ENCODE data around the gene GIMAP7. TPM values are rescaled to one million over a fixed set of nuclear protein-coding genes. Genes with fewer than 3 reads are reported as not detected.
"Not testable (repeated sequence)": the region's sequence is repeated elsewhere in the genome, so short reads cannot be mapped to it uniquely, and the experiment has no call there.

The GIMAP7 gene
- total RNA-seq, 8 experiments from 2014 or later: 0.35 to 0.38 TPM; not detected in 6

GRCh38 chr7:150519310-150519709, 4.6 kb downstream of the GIMAP7 start:
- WGBS, 10 experiments: 0 to 100% (median 73%) methylated on average over 1 to 2 of the region's 2 CpGs
- Histone ChIP-seq H3K27ac (no peak overlapping the region), H3K4me1 (replicated peaks in 1 of 2) (no peaks in the 10 kb centered on the region), H3K4me3 (no peak overlapping the region)
- no peak for ATAC-seq (replicated peaks in 6 of 8)
- in situ Hi-C loops (cut with MboI; ENCODE audit: low pct_unique_long_range_greater_than_20kb in 2 of 9, low sequenced_read_pairs in 9 of 9, unreplicated experiment in 9 of 9): no loop called here

DNA sequence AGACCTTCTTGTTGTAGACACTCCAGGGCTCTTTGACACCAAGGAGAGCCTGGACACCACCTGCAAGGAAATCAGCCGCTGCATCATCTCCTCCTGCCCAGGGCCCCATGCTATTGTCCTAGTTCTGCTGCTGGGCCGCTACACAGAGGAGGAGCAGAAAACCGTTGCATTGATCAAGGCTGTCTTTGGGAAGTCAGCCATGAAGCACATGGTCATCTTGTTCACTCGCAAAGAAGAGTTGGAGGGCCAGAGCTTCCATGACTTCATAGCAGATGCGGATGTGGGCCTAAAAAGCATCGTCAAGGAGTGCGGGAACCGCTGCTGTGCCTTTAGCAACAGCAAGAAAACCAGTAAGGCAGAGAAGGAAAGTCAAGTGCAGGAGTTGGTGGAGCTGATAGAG, 5.5 kb downstream of the GIMAP7 start:
- H3K4me3 ChIP-seq: no peak overlapping the region
- WGBS, 10 experiments: 10 to 100% (median 53%) methylated on average over 2 to 5 of the region's 8 CpGs; no CpG with 5 or more reads in 2 of the 10 experiments
- H3K27ac ChIP-seq: no peak overlapping the region
- H3K4me1 ChIP-seq (replicated peaks in 1 of 2): no peaks in the 10 kb centered on the region
- in situ Hi-C loops (cut with MboI; ENCODE audit: low pct_unique_long_range_greater_than_20kb in 2 of 9, low sequenced_read_pairs in 9 of 9, unreplicated experiment in 9 of 9): no loop called here
- no peak for ATAC-seq (replicated peaks in 6 of 8)

GRCh38 chr7:150522931-150523330, 8.3 kb downstream of the GIMAP7 start:
- H3K4me1 ChIP-seq (replicated peaks in 1 of 2); H3K27ac ChIP-seq; ATAC-seq (replicated peaks in 6 of 8); H3K4me3 ChIP-seq; in situ Hi-C loops (cut with MboI; ENCODE audit: low pct_unique_long_range_greater_than_20kb in 2 of 9, low sequenced_read_pairs in 9 of 9, unreplicated experiment in 9 of 9): not testable (repeated sequence)
- 0 to 53% (median 27%) methylated on average over 1 to 6 of the region's 6 CpGs; no CpG with 5 or more reads in 3 of the 10 experiments for WGBS, 10 experiments

DNA sequence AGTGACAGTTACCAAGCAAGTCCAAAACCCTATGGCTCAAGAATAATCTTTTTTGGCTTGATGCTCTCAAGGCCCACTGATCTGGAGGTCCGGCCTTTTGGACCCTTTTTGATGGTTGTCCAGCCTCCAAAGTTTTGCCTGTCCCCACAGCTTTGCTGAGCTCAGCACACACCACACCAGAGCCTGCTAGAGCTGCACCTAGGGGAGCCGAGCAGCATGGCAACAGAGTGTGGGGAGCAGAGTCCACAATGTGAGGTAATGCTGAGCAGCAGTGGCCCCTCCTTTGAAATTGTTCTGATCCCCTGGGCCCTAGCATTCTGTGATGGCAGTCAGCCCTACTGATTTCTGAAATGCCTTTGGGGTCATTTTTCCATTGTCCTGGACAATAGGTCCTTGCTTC, 9.3 kb downstream of the GIMAP7 start:
- H3K4me1 ChIP-seq (replicated peaks in 1 of 2): no peaks in the 10 kb centered on the region
- no peak overlapping the region for H3K27ac ChIP-seq
- 0 to 86% (median 80%) methylated on average over 1 of the region's 2 CpGs; no CpG with 5 or more reads in 5 of the 10 experiments for WGBS, 10 experiments
- in situ Hi-C loops (cut with MboI; ENCODE audit: low pct_unique_long_range_greater_than_20kb in 2 of 9, low sequenced_read_pairs in 9 of 9, unreplicated experiment in 9 of 9): no loop called here
- H3K4me3 ChIP-seq: no peak overlapping the region
- ATAC-seq (replicated peaks in 6 of 8): no peak

- Histone ChIP-seq H3K27ac (no peak overlapping the region), H3K4me1 (replicated peaks in 1 of 2) (no peaks in the 10 kb centered on the region), H3K4me3 (no peak overlapping the region)
- ATAC-seq (replicated peaks in 6 of 8): no peak
- in situ Hi-C loops (cut with MboI; ENCODE audit: low pct_unique_long_range_greater_than_20kb in 2 of 9, low sequenced_read_pairs in 9 of 9, unreplicated experiment in 9 of 9): no loop called here
- 0 to 90% (median 31%) methylated on average over 1 of the region's 1 CpG; no CpG with 5 or more reads in 4 of the 10 experiments for WGBS, 10 experiments
Measured at GRCh38 chr7:150531704-150532103, 17.0 kb downstream of the GIMAP7 start.

DNA sequence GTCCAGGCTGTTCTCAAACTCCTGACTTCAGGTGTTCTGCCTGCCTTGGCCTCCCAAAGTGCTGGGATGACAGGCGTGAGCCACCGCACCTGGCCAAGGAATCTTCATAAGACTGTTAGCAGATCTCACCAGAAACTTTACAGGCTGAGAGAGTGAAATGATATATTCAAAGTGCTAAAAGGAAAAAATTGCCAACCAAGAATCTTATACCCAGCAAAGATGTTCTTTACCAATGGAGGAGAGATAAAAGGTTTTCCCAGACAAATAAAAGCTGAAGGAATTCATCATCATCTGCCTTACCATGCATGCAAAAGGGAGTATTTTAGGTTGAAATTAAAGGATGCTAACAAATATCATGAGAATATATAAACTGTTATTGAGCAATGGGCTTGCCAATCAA, 23.6 kb downstream of the GIMAP7 start:
- no peak for ATAC-seq (replicated peaks in 6 of 8)
- Histone ChIP-seq H3K4me1 (replicated peaks in 1 of 2) (no peaks in the 10 kb centered on the region), H3K4me3 (no peak overlapping the region), H3K27ac (no peak overlapping the region)
- in situ Hi-C loops (cut with MboI; ENCODE audit: low pct_unique_long_range_greater_than_20kb in 2 of 9, low sequenced_read_pairs in 9 of 9, unreplicated experiment in 9 of 9): no loop called here
- WGBS, 10 experiments: 21 to 93% (median 80%) methylated on average over 2 of the region's 2 CpGs; no CpG with 5 or more reads in 5 of the 10 experiments

DNA sequence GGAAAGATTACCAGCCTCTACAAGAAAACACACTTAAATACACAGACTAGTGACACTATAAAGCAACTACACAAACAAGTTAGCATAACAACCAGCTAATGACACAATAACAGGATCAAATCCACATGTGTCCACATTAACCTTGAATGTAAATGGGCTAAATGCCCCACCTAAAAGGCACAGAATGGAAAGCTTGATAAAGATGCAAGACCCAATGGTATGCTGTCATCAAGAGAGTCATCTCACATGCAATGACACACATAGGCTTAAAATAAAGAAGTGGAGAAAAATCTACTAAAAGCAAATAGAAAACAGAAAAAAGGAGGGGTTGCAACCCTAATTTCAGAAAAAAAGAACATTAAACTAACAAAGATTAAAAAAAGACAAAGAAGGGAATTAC, 38.5 kb downstream of the GIMAP7 start:
- Histone ChIP-seq H3K4me3 (no peak overlapping the region), H3K4me1 (replicated peaks in 1 of 2) (no peaks in the 10 kb centered on the region), H3K27ac (no peak overlapping the region)
- in situ Hi-C loops (cut with MboI; ENCODE audit: low pct_unique_long_range_greater_than_20kb in 2 of 9, low sequenced_read_pairs in 9 of 9, unreplicated experiment in 9 of 9): no loop called here
- ATAC-seq (replicated peaks in 6 of 8): no peak

- H3K27ac ChIP-seq: no peak overlapping the region
- WGBS, 10 experiments: 0 to 60% (median 10%) methylated on average over 1 to 4 of the region's 4 CpGs; no CpG with 5 or more reads in 2 of the 10 experiments
- H3K4me3 ChIP-seq: no peak overlapping the region
- ATAC-seq (replicated peaks in 6 of 8): no peak
- no peaks in the 10 kb centered on the region for H3K4me1 ChIP-seq (replicated peaks in 1 of 2)
- in situ Hi-C loops (cut with MboI; ENCODE audit: low pct_unique_long_range_greater_than_20kb in 2 of 9, low sequenced_read_pairs in 9 of 9, unreplicated experiment in 9 of 9): no loop called here
Measured at GRCh38 chr7:150556521-150557138, 42.0 kb downstream of the GIMAP7 start.

- 0 to 60% methylated on average over 1 of the region's 1 CpG; no CpG with 5 or more reads in 8 of the 10 experiments for WGBS, 10 experiments
- Histone ChIP-seq H3K4me3 (no peak overlapping the region), H3K27ac (no peak overlapping the region), H3K4me1 (replicated peaks in 1 of 2) (no peaks in the 10 kb centered on the region)
- ATAC-seq (replicated peaks in 6 of 8): no peak
- in situ Hi-C loops (cut with MboI; ENCODE audit: low pct_unique_long_range_greater_than_20kb in 2 of 9, low sequenced_read_pairs in 9 of 9, unreplicated experiment in 9 of 9): no loop called here
Measured at GRCh38 chr7:150560486-150560885, 45.8 kb downstream of the GIMAP7 start.

- in situ Hi-C loops (cut with MboI; ENCODE audit: low pct_unique_long_range_greater_than_20kb in 2 of 9, low sequenced_read_pairs in 9 of 9, unreplicated experiment in 9 of 9): no loop called here
- Histone ChIP-seq H3K27ac (no peak overlapping the region), H3K4me3 (no peak overlapping the region), H3K4me1 (replicated peaks in 1 of 2) (no peaks in the 10 kb centered on the region)
- ATAC-seq (replicated peaks in 6 of 8): no peak
- WGBS, 10 experiments: 0 to 88% (median 62%) methylated on average over 1 to 2 of the region's 2 CpGs; no CpG with 5 or more reads in 2 of the 10 experiments
Measured at GRCh38 chr7:150562919-150563318, 48.2 kb downstream of the GIMAP7 start.

GRCh38 chr7:150564006-150564405, 49.3 kb downstream of the GIMAP7 start:
- Histone ChIP-seq H3K4me1 (replicated peaks in 1 of 2) (no peaks in the 10 kb centered on the region), H3K27ac (no peak overlapping the region), H3K4me3 (no peak overlapping the region)
- ATAC-seq (replicated peaks in 6 of 8): no peak
- 0 to 62% (median 45%) methylated on average over 2 to 5 of the region's 5 CpGs for WGBS, 10 experiments
- in situ Hi-C loops (cut with MboI; ENCODE audit: low pct_unique_long_range_greater_than_20kb in 2 of 9, low sequenced_read_pairs in 9 of 9, unreplicated experiment in 9 of 9): no loop called here

DNA sequence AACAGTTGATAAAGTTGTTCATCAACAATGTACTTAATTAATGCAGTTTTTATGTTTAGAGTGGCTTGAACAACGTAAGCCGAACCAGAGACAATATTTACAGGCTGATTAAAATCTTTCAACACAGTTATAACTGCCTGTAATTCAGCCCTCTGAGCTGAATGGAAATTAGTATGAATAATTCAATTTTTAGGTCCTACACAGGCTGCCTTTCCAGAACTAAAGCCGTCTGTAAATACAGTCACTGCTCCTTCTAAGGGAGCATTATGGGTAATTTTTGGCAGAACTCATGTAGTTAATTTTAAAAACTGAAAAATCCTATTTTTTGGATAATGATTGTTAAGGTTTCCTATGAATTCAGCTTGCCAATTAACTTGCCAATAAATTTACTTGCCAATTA, 49.9 kb downstream of the GIMAP7 start:
- ATAC-seq (replicated peaks in 6 of 8): peak in 1 of 8 experiments; percentile 50
- Histone ChIP-seq H3K4me1 (replicated peaks in 1 of 2) (no peaks in the 10 kb centered on the region), H3K27ac (no peak overlapping the region), H3K4me3 (no peak overlapping the region)
- in situ Hi-C loops (cut with MboI; ENCODE audit: low pct_unique_long_range_greater_than_20kb in 2 of 9, low sequenced_read_pairs in 9 of 9, unreplicated experiment in 9 of 9): no loop called here
- 3 to 100% (median 55%) methylated on average over 1 to 3 of the region's 3 CpGs for WGBS, 10 experiments

DNA sequence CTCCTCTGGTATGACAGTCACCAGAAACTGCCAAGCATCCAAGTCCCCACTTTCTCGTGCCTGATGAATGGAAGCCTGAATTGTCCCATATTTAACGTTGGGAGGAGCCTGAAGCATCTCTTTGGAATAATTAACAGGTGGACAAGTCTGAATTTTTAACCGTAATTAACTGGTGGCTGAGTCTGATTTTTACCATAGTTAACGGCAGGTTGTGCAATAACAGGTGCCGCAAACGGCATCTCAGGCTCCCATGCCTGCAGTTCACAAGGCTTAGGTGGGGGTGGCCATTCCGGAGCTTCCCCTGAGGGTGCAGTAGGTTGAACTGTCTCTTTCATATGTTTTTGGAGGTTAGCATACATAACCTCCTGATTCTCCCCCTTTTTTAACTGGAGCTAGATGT, 50.6 kb downstream of the GIMAP7 start:
- in situ Hi-C loops (cut with MboI; ENCODE audit: low pct_unique_long_range_greater_than_20kb in 2 of 9, low sequenced_read_pairs in 9 of 9, unreplicated experiment in 9 of 9): no loop called here
- H3K4me3 ChIP-seq: no peak overlapping the region
- no peaks in the 10 kb centered on the region for H3K4me1 ChIP-seq (replicated peaks in 1 of 2)
- no peak overlapping the region for H3K27ac ChIP-seq
- 0 to 86% (median 68%) methylated on average over 1 to 7 of the region's 7 CpGs; no CpG with 5 or more reads in 2 of the 10 experiments for WGBS, 10 experiments
- ATAC-seq (replicated peaks in 6 of 8): no peak

GRCh38 chr7:150566123-150566522, 51.5 kb downstream of the GIMAP7 start:
- Histone ChIP-seq H3K4me1 (replicated peaks in 1 of 2) (no peaks in the 10 kb centered on the region), H3K4me3 (no peak overlapping the region), H3K27ac (no peak overlapping the region)
- in situ Hi-C loops (cut with MboI; ENCODE audit: low pct_unique_long_range_greater_than_20kb in 2 of 9, low sequenced_read_pairs in 9 of 9, unreplicated experiment in 9 of 9): no loop called here
- no peak for ATAC-seq (replicated peaks in 6 of 8)
- 0 to 44% (median 17%) methylated on average over 1 to 3 of the region's 3 CpGs; no CpG with 5 or more reads in 3 of the 10 experiments for WGBS, 10 experiments

Data from motor neuron (in vitro differentiated cells).